Activated CD8-positive, alpha-beta memory T cell treated with anti-CD3 and anti-CD28 coated beads, Interleukin-2, amount 50 U/mL, for 24 hours (primary cell): ENCODE data around the gene ZFPL1.
"Not testable (repeated sequence)": the region's sequence is repeated elsewhere in the genome, so short reads cannot be mapped to it uniquely, and the experiment has no call there.

Source experiments
- DNase-seq: peaks from one replicate; pipeline ENCODE4 v3.0.0-alpha.2; 2020; ENCODE audit errors: extremely low read depth

ZFPL1 gene

GRCh38 chr11:65113839-65114238 is 29.8 kb downstream of the ZFPL1 start:
- no peak for DNase-seq

DNA sequence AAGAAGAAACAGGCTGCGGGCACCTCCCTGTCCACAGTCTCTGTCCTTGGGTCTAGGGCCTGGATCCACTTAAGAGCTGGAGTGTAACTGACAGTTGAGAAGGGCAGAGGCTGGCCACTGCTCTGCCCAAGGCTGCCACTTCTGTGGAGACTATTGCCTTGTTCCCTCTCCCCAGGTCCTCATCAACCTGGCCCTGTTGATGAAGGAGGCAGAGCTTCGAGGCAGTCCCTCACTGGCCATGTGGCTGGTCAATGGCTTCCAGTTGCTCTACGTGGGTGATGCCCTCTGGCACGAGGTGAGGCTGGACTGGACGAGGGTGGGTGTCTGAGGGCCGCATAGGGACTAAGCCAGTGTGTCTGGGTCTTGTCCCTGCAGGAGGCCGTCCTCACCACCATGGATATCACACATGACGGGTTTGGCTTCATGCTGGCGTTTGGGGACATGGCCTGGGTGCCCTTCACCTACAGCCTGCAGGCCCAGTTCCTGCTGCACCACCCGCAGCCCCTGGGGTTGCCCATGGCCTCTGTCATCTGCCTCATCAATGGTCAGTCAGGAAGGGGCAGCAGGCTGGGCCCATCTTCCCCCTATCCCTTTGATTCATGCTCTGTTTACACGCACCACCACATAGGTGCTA is 30.6 kb downstream of the ZFPL1 start:
- no peak for DNase-seq

DNA sequence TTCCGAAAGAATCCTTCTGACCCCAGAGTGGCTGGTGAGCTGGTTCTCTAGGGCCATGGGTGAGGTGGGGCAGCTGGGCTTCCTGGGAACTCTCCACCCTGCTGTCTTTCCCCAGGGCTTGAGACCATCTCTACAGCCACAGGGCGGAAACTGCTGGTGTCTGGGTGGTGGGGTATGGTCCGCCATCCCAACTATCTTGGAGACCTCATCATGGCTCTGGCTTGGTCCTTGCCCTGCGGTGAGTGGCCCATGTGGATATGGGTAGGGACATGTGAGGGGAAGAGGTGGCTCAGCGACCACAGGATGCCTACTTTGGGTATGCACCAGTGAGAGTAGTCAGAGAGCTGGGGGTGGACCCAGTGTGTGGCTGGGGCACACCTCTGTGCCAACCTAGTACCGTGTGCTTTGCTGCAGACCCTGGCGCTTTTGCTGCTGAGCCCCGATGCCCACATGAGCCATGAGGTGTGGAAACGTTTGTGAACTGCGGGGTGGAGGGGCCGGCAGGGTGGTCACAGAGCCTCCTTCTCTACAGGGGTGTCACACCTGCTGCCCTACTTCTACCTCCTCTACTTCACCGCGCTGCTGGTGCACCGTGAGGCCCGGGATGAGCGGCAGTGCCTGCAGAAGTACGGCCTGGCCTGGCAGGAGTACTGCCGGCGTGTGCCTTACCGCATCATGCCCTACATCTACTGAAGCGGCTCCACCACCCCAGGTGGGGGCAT is 31.5 kb downstream of the ZFPL1 start:
- DNase-seq: no peak

- no peak for DNase-seq
Measured at GRCh38 chr11:65116370-65117205, 32.6 kb downstream of the ZFPL1 start.

DNA sequence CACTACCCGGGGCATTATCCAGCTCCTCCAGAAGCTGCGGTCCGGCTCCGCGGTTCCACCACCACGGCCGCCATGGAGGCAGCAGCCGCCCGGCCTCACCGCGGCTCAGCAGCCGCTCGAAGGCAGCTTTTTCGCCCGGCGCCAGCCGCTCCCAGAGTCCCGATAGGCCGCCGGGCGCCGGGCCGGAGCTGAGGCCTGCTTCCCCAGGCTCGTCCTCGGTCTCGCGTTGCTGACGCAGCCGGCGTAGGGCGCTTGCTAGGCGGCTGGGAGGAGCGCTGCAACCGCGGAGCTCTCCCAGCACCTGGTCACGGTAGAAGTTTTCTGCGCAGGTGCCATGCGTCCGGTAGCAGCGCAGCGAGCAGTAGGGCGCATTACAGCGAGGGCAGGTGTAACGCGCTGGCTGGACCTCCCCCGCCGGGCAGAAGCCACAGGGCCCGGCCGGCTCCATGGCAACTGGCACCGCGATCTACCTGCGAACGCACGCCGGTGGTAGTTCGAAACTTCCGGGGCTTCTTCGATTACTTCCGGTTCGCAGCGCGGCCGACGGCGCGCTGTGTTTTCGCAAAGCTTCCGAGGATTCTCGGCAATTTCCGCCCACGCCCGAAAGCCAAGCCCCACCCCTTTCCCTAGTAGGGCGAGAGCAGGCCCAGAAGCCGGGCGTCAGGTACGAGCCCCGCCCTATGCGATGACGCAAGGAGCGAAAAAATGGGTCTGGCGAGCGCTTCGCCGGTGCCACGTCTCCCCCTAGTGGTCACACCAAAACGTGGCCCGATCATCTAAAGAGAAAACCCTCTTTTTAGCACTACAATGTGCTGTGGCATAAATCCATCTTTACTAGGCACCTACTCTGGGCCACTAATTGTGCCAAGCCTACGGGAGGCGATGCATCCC is 33.4 kb downstream of the ZFPL1 start, which contains the start of gene ZNHIT2:
Gene ZNHIT2 (minus strand): TSS at position 496 of the 891 bp plus-strand sequence. CDS start 48 bp downstream, at position 448.
- peak; percentile 100 for DNase-seq

DNA sequence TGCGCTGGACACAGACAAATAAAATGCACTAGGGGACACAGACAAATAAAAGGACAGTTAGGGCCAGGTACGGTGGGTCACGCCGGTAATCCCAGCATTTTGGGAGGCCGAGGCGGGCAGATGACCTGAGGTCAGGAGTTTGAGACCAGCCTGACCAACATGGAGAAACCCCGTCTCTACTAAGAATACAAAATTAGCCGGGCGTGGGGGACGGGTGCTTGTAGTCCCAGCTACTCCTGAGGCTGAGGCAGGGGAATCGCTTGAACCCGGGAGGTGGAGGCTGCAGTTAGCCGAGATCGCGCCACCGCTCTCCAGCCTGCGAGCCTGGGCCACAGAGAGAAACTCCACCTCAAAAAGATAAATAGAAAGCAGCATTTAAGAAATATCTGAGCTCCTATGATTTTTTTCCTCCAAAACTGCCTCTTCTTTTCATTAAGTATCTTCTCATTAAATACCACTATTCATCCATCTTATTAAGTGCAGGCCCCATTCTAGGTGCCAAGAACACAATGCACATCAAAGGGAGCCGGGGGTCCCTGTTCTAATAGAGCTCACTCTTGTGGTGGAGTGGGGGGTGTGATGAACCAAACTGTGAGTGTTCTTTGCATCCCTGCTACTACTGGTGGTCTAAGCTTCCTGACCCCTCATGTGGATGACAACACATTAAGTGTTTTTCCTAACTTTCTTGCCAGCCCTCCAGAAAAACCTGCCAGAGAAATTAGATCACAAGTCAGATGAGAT is 34.2 kb downstream of the ZFPL1 start:
- DNase-seq: no peak

DNA sequence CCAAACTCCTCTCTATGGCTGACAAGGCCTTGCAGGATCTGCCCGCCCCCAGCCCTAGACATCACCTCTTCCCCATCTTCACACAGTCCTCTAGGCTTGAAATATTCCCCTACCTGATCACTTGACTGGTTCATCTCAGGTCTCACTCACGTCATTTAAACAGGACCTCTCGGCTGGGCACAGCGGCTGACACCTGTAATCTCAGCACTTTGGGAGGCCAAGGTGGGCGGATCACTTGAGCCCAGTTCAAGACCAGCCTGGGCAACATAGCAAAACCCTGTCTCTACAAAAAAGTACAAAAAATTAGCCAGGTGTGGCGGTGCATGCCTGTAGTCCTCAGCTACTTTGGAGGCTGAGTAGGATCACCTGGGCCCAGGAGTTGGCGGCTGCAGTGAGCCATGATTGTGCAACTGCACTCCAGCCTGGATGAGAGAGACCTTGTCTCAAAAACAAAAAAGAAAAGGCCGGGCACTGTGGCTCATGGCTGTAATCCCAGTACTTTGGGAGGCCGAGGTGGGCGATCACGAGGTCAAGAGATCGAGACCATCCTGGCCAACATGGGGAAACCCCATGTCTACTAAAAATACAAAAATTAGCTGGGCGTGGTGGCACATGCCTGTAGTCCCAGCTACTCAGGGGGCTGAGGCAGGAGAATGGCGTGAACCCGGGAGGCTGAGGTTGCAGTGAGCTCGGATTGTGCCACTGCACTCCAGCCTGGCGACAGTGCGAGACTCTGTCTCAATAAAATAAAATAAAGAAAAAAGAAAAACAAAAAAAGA is 35.1 kb downstream of the ZFPL1 start:
- not testable (repeated sequence) for DNase-seq

GRCh38 chr11:65119670-65119995 is 35.6 kb downstream of the ZFPL1 start:
- no peak for DNase-seq

DNA sequence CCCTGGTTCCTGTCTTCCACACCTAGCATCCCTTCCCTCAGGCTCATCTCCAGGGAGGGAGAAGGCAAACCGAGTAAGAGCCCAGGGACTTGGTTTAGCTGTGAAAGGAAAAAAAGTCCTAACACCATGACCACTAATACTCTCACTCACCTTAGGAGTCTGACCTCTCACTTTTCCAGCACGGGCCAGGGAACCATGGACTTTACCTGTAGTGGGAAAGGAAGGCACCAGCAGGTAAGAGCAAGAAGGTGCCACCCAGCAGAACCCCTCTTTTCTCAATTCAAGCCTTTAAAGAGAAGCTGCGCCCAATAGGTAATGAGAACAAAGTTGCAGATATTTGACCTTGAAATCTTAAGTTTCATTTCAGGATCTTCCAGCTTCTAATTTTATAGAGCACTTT is 36.8 kb downstream of the ZFPL1 start:
- no peak for DNase-seq

- DNase-seq: no peak
Measured at GRCh38 chr11:65121447-65121864, 37.4 kb downstream of the ZFPL1 start.

- DNase-seq: peak; percentile 96
Measured at GRCh38 chr11:65121865-65122696, 38.1 kb downstream of the ZFPL1 start, which contains the start of the genes FAU and MRPL49. TSS of gene FAU (minus strand) at chr11:65122134. CDS start at chr11:65121813, 321 bp downstream. TSS of gene MRPL49 (plus strand) at chr11:65122321. CDS start at chr11:65122347, 26 bp downstream.

- DNase-seq: no peak
Measured at GRCh38 chr11:65124480-65125196, 40.6 kb downstream of the ZFPL1 start.

GRCh38 chr11:65125197-65126056 is 41.4 kb downstream of the ZFPL1 start:
- no peak for DNase-seq

DNA sequence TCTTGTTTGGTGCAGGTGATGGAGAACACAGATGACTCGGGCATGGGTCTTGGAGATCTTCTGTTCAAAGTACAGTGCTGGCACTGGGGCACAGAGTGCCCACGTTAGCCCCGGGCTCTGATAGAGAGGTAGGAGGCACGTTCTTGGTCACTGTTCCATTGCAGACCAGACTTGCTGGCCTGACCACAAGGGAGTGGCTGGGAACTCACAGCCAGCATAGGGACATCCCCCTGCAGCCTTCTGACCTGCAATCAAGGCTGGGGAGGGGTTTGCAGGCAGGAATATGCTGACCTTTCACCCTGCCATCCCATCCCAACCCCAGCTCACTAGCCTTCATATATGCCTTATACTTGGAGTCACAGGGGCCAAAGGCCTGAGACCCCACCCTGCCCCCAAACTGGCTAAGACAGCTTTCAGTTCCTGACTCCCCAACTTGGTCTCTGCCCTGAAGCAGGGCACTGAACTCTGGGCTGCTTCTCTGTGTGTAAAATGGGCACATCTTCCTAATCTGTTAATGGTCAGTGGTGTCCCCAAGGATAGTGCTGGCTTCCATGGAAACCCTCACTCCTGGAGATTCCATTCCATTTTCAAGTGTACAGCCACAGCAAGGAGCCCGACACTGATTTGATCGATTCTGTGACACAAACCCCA is 42.7 kb downstream of the ZFPL1 start:
- DNase-seq: no peak

DNA sequence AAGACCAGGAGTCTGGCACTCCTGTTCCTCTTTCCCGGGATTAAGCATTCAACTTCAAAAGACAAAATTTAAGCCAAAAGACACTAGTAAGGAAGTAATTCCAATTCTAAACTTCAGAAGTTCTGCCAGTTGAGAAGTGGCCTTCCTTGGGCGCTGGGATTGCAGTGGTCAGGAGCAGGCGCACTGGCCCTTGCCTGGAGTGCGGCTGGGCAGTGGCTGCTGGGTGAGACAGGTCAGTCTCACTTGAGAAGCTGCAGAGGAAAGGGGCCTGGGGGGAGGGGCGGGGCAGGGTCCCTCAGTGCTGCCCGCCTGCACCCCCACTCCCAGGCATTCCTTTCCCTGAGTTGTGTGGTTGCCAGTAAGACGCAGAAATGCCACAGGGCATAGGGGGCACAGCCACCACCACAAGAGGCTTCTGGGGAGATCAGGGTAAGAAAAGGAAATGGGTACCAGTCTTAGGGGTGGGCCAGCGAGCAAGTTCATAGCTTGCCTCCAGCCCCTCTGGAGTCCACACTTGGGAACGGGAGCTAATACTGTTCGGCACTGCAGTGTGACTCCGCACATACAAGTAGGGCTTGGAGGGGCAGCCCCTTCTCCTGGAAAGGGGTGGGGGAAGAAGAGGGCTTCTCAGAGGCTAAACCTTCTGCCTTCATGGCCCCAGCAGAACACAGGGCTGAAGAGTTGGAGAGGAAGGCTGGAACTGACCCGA is 43.6 kb downstream of the ZFPL1 start:
- no peak for DNase-seq
